NCI-H446 (cell line): ENCODE results near the gene SLC13A5.
"Not testable (repeated sequence)": the region's sequence is repeated elsewhere in the genome, so short reads cannot be mapped to it uniquely, and the experiment has no call there.

Experiments used
- DNase-seq, 2 experiments: peaks; one replicate each; lab custom pipeline; 2025; lab: John Stamatoyannopoulos, UW

The SLC13A5 gene

DNA sequence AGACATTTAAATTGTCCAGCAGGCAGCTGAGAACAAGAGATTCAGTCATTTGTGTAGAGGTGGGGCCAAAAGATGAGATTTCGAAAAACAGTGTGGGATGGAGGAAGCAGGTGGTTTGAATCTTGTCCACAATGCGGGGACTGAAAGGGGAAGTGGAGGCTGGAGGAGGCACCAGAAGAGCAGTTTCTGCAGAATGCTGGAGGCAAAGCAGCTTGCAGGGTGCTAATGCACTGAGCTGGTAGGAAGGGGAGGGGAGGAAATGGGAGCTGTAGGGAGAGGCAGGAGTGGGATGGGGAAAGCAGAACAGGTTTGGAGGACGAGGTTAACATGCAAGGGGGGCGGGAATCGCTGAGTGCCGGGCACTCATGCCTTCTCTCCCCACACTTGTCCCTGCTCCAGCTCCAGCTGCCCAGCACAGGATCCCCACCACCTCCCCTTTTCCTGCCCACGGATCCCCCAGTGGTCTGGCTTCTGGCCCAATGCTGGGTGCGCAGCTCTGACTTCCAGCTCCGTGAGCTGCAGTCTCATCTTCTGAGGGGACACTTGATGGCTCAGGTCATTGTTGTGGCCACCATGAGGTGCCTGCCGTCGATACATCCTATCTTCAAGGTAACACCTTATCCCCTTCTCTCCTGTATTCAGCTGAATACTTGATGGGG lies 52.2 kb downstream of the SLC13A5 start:
- no peak for DNase-seq

DNA sequence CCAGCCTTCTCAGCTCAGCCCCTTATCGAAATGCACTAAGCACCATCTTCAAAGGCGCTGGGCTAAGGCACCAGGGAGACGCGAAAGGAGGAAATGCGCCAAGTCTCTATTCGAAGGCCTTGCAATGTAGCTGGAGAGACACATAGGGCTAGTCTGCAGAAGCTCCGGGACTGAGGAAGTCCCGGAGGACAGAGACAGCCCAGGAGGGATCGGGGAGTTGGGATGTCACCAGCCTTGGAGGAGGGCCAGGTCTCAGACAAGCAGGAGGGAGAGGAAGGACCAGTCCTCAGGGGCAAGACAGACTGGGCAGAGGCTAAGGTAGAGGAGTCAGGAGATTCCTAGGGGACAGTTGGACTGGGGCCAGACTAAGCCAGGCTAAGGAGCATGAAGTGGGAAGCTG lies 53.1 kb downstream of the SLC13A5 start:
- DNase-seq = no peak

DNA sequence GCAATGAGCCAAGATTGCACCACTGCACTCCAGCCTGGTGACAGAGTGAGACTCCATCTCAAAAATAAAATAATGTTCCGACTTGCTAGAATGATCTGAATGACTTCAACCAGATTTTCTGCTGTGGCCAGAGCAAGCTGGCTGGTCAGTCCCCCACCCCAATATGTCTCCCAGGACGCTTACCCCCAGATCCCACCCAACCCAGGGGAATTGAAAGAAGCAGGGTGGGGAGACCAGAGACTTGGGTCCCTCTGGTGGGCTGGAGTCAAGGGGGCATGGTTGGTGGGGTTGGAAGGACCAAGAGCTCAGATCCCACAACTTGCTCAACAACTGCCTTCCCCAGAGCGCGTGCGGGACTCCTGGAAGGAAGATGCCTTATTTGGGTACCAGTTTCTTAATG lies 54.8 kb downstream of the SLC13A5 start:
- DNase-seq = not testable (repeated sequence)

DNA sequence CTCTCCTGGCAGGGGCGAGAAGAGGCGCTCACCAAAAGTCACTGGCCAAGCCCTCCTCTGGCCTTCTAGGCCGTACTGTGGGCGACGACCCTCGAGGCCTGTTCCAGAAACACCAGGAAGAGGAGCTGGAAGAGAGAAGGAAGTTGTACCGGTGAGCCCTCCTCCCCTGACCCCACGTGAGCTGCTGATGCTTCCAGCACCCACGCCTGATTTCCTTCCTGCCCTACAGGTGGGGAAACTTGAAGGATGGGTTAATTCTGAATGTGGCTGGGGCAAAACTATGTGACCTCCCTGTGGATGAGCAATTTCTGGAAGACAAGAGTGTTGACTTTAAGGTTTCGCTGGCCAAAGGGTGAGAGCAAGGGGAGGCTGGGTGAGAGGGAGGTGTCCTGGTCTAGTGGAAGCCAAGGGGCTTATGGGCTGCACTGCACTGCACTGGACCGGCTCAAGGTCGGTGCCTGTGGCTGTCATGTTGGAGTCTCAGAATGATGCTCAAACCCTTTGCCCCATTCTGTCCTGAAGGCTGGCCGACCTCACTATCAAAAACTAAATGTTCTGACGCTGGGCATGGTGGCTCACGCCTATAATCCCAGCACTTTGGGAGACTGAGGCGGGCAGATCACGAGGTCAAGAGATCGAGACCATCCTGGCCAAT lies 55.4 kb downstream of the SLC13A5 start:
- no peak for DNase-seq

DNA sequence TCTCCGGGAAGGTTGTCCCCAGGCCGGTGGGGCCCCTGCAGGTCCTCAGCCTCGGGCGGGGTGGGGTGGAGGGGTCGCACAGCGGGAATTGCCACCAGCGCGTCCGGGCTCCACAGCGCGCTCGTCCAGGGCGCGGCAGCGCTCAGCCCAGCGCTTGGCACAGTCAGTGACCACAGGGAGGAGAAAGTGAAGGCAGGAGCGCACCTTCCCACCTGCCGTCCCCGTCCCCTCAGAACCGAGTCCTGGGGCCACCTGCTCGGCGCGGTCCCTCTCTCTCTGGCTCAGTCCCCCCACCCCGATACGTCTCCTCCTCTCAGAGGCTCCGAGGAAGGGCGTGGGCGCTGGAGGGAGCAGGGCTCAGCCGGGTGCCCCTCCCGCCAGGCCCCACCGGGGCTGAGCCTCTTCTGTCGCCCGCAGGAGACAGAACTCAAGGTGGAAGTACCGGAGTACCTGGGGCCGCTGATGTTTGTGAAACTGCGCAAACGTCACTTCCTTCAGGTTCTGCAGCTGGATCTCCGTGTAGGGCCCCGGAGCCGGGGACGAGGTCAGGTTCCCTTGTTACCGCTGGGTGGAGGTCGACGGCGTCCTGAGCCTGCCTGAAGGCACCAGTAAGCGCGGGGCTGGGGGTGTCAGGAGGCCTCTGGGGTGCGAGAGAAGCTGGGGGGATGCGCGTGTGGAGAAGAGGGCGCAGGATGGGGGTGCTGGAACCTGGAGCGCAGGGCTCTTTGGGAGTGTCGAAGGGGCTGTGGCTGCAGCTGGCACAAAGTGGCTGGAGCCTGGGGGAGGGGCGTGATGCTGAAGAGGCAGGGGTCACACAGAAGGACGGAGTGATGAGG lies 56.2 kb downstream of the SLC13A5 start:
- not testable (repeated sequence) for DNase-seq

DNA sequence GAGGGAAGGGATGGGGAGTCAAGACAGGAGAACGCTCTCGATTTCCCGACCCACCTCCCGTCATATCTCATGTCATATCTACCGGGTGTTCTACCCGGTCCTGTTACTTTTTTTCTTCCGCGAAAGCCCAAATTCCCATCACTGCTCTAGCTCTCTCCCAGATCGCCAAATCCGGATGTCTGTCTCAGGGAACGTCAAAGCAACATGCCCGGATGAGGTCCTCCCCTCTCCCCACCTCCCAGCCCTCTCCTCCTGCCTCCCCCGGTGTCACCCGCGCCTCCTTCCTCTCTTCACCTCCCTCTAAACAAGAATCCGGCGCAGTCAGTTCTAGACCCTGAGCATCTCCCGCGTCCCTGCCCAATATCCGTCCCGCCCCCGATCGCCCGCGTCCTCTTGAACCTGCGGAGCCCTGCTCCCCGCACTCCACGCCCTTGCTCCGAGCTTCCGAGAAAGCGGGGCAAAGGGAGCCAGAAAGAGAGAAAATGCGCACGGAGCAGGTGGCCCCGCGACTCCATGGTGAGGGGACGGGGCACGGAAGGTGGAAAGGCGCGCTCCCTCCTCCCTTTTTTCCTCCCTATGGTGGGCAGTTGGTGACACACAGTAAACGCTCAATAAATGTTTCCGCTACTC lies 57.3 kb downstream of the SLC13A5 start:
- not testable (repeated sequence) for DNase-seq

DNA sequence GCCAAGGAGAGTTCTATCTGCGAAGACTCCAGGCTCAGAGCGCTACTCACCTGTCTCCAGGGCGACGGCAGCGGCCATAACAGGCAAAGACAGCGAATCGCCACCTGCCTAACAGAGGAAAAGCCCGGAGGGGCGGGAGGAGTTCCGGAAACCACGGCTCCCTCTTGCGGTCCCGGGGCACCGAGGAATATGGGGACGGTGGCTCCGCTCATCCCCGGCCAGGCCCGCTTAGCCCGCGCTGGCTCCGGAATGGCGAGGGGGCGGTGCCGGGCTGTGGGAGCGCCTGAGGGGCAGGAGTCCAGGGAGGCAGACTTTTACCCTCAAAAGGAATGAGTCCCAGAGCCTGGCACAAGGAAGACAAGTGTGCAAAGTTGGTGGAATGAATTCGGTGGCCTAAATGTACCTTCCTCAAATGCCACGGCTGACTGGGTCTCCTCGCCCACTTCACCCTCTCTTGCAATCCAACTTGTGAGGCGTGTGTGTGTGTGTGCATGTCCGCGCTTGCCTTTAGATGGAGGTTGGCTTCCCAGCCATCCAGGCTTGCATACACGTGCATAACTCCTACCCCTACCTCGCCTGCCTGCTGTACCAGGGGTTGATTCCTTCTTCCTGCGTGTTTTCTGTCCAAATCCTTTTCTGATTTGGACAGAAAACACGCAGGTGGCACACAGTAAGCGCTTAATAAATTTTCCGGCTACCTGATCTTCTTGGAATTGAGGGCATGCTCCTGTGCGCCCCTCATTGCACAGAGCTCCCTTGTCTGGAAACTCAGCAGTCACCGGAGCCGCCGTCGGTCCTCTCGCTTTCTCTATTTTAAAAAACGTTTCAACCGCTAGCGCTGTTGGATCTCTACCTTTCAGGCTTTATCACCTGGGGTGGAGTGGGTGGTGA lies 58.1 kb downstream of the SLC13A5 start:
- DNase-seq = peak in 1 of 2 experiments; percentile 26

DNA sequence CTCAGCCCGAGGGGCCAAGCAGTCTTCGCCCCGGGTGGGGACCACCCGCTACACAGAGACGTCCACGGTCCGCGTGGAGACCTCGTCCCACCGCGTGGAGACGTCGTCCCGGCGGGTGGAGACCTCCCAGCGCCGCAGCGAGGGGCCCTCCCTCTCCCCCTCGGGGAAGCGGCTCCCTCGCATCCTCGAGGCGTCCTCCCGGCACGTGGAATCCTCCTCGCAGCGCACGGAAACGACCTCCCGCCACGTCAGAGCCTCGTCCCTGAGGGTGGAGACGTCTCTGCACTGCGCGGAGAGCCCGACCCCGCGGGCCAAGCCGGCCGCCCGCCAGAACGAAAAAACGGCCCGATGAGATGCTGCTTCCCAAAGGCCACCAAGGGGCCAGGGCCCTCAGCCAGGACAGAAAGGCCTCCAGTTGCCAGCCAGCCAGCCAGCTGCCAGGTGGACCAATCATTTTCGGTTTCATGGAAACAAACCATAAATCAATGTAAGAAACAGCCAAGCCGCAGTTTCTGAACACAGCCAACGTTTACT lies 61.2 kb downstream of the SLC13A5 start:
- peak in 1 of 2 experiments; percentile 63 for DNase-seq

DNA sequence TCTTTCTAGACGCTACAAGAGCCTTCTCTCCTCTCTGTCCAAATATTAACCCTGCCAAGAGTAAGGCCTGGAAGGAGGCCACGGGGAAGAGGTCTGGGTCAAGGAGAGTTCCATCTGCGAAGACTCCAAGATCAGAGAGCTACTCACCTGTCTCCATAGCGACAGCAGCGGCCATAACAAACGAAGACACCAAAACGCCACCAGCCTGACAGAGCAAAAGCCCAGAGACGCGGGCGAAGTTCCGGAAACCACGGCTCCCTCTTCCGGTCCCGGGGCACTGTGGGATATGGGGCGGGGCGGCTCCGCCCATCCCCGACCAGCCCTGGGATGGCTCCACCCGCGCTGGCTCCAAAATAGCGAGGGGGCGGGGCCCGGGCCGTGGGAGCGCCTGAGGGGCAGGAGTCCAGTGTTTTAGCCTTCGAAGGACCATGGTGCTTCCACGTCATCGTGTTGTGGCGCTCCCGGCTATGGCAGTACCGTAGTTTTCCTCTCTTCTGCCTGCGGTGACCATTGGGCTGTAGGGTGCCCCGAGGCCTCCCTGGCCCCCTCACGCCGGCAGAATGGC lies 61.7 kb downstream of the SLC13A5 start, which contains the start of the genes C17orf100 and MED31:
C17orf100 (plus strand) TSS at position 409 of the 565 bp plus-strand sequence; CDS start at position 561, 152 bp downstream.
MED31 (minus strand) TSS at position 252 of the 565 bp plus-strand sequence; CDS start at position 175, 77 bp downstream.
- peak; percentile 87 to 94 for DNase-seq

DNA sequence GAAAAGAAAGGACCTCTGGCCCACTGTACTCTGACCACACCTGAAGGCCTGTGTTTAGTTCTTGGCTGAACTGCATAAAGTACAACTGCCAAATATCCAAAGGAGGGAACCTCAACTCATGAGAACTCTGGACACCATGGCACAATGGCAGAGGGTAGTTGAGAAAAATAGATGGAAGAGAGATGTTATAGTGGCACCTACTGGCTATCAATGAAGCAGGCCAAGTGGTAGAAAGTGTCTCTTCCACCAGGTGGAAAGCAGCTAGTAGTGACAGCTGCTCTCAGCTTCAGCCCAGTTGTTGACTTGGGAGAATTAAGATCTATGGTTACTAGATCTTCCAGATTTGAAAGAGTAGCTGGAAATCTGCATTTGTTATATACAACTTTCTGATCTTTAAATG lies 65.0 kb downstream of the SLC13A5 start:
- no peak for DNase-seq

DNA sequence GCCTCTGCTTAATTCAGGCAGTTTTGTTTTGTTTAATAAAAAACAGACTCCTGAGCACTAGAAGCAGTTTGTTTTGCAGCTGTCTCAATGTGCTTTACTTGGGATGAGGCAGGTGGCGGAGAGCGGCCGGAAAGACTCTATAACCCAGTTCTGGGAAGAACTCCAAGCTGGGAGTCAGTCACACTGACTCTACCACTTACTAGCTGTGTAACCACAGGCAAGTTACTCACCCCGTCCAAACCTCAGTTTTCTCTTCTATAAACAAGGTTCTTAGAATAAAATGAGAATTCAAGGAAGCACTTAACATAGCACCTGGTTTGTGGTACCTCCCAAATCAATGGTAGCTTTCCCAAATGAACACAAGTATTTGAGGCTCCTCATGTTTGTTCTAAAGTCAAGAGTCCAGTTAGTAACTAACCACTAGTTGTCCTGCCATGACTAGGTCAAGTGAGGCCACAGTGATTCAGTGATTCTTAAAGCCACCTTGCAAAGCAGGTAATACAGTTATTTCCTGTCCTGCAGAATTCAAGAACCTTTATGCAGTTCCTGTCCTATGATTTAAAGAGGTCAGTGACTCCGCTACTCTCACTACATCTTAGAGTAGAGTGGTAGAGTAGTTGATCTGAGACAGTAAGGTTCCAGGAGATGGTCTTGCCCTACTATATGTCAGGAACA lies 69.6 kb downstream of the SLC13A5 start:
- no peak for DNase-seq

DNA sequence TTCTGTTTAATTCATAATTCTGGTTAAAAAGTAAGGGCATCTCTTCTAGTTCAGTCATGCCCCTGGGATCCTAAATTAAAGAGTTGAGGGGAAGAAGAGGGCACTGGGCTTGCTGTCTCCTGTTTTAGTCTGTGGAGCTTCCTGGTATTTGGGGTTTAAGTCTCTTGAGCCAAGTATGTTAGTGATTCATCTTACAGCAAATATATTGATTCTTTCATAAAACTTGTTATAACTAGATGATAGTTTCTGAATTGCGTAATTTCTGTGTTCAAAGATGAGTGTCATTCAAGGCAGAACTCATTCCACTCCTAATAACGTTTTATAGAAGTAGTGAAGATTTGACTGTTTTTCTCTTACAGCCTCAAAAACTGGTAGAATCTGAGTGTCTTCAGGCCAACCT lies 70.6 kb downstream of the SLC13A5 start:
- no peak for DNase-seq

DNA sequence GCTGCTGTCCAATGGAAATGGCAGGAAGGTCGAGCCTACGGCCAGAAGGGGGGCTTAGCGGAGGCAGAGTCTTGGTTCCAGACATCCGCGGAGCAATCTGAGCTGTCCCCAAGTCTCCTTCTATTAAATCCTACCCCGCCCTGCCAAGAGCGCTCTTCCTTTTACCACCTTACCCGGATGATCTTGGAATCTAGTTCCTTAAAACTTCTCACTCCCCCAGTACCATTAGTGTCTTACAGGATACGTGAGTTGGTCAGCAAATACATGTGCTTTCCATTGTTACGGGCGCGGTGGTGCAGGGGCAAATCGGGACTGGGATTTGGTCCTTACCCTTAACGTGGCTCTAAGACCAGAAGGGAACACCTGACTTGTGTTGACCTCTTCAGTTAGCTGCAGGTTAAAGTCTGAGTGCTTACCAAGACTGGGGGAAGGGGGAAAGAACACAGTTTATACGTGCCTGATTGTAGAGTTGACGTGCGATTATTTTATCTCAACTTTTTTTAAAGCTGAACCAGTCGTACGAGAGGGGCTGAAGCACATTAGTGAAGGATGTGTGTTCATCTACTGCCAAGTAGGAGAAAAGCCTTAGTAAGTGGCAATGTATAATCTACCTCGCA lies 71.8 kb downstream of the SLC13A5 start:
- no peak for DNase-seq

DNA sequence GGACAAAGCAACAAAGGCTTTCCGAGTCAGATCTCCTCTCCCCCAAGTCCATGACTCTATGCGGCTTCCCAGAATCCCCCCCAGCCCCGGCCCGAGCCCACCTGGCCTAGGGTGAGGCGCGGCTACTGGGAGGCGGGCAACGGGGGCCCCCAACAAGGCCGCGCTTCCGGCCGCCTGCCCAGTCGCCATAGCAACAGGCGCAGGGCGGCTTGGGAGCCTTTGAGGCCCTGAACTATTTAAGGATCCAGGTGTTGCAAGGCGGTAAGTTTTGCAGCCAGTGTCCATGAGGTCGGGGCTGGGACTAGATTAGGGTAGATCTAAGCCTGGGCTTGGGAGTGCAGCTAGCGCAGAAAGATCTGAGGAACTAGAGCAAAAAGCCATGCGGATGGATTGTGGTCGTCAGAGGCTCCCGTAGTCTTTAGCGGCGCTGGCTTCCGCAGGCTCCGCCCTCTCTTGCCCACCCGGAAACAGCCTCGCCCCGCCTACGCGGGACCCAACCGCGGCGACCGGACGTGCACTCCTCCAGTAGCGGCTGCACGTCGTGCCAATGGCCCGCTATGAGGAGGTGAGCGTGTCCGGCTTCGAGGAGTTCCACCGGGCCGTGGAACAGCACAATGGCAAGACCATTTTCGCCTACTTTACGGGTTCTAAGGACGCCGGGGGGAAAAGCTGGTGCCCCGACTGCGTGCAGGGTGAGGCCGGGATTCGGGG lies 72.5 kb downstream of the SLC13A5 start, which contains the start of the genes KIAA0753 and TXNDC17:
KIAA0753 (minus strand) TSS at position 176 of the 711 bp plus-strand sequence. CDS start 5,608 bp downstream, outside the sequence.
TXNDC17 (plus strand) TSS at position 525 of the 711 bp plus-strand sequence; CDS start at position 548, 23 bp downstream.
- peak; percentile 56 to 82 for DNase-seq

DNA sequence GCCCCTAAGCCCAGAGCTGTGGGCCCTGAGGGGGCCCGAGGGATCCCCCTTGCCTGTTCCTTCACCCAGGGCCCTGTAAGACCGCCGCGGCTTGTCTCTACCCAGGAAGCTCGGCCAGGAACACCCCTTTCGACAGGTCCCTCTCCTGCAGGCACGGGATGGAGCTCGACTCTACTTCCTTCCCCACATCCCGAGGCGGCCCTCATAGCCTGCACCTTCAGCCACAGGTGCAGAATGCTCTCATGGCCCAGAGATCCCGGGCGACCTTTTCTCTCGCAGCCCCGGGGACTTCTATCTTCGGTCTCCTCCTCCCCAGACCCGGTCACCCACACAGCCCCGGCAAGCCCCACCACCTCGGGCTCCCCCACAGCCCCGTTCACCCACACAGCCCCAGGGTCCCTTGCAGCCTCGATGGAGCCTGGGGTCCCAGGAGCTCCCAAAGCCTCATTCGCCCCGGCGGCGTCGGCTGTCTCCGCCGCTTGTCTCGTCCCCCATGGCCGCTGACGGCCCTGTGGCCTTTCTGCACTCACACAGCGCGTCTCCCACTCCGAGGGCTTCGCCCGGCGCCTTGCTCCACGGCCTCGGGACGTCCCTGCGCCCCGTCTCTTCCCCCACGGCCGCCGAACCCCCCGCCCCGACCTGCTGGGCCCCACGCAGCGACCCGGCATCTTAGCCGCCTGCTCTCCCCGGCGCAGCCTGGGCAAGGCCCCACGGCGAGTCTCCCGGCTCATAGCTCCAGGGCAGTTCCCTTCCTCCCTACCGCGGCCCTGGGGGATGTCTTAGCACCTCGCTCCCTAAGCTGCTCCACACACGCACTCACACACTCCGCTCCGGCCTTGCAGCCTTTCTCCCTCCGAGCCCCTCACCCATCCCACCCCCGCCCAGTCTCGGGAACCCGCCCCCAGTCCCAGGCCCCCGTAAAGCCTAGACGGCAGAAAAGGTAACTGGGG lies 73.3 kb downstream of the SLC13A5 start:
- DNase-seq = no peak

DNA sequence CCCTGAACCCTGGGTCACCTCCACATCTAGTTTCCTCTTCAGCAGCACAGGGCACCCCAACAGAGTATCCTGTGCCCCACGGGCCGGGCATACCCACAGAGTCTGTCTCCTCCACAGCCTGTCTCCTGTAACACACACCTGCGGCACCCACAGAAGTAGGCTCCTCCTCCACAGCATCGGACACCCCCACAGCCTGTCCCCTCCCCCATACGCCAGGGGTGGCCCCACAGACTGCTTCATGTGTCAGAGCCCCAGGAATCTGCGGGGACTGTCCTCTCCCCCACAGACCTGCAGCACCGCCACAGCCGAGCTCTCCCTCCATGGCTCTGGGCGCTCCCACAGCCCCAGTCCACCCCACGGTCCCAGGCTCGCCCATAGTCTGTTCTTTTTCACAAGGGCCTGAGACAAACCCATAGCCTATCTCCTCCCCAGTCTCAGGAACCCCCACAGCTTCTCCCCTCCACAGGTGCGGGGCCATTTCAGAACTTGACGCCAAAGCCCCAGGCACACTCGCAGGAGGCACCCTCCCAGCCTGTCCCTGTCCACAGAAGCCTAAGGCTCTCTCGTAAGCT lies 74.1 kb downstream of the SLC13A5 start:
- no peak for DNase-seq
